A673 (cell line): ENCODE results near the gene CORO7. TPM values are rescaled to one million over a fixed set of nuclear protein-coding genes. Genes with fewer than 3 reads are reported as not detected.
A peak's percentile ranks its signal among the peaks of the same experiment; 100 is the strongest.

Experiments
- Bru-seq: library from RNA; stranded (reverse); fragments of 400-500 nt; gene quantifications from one replicate; lab custom pipeline; 2021; lab: Mats Ljungman, UMichigan
- BruChase-seq, 2 experiments: library from RNA; stranded (reverse); fragments of 400-500 nt; gene quantifications; one replicate each; lab custom pipeline; 2021; lab: Mats Ljungman, UMichigan
- BruUV-seq: library from RNA; stranded (reverse); fragments of 400-500 nt; replicated peaks from 2 replicates; lab custom pipeline; 2021; lab: Mats Ljungman, UMichigan
- CTCF ChIA-PET: fragments of 300-600 bp; sonication (Branson Sonifier 250); formaldehyde crosslinking; loops from one replicate; lab custom pipeline; 2022; ENCODE audit warnings: antibody characterized with exemption; lab: Charles Lee
- POLR2A ChIA-PET: fragments of 300-600 bp; sonication (Branson Sonifier 250); formaldehyde crosslinking; loops from one replicate; lab custom pipeline; 2022; ENCODE audit warnings: antibody characterized with exemption; ENCODE audit not compliant: low non-redundant PET; lab: Charles Lee
- DNase-seq: peaks from one replicate; pipeline ENCODE4 v3.0.0-alpha.2; 2015; ENCODE audit warnings: low spot score
- H3K27ac ChIP-seq: fragments of 200-600 bp; sonication (generic); 2 replicates; pipeline ENCODE4 v1.5.1; 2016; ENCODE audit warnings: mixed run types, low read depth, mild to moderate bottlenecking, mixed read lengths, antibody characterized with exemption, low read length; ENCODE audit not compliant: poor library complexity, severe bottlenecking
- H3K27me3 ChIP-seq: fragments of 200-600 bp; sonication (generic); replicated peaks from 2 replicates; pipeline ENCODE4 v1.6.1; 2017; ENCODE audit warnings: mixed run types, low read depth, mild to moderate bottlenecking, mixed read lengths, antibody characterized with exemption, low read length; ENCODE audit not compliant: insufficient read depth, poor library complexity
- H3K36me3 ChIP-seq: fragments of 200-600 bp; sonication (generic); 2 replicates; pipeline ENCODE4 v1.6.1; 2016; ENCODE audit warnings: mixed run types, mild to moderate bottlenecking, mixed read lengths, antibody characterized with exemption, low read length; ENCODE audit not compliant: insufficient read depth, poor library complexity, severe bottlenecking
- H3K4me1 ChIP-seq: fragments of 200-600 bp; sonication (generic); 2 replicates; pipeline ENCODE4 v1.6.1; 2017; ENCODE audit warnings: mixed run types, mild to moderate bottlenecking, mixed read lengths, antibody characterized with exemption, low read length; ENCODE audit not compliant: insufficient read depth, poor library complexity, severe bottlenecking
- H3K4me3 ChIP-seq: fragments of 200-600 bp; sonication (generic); 2 replicates; pipeline ENCODE4 v1.5.1; 2016; ENCODE audit warnings: low read depth, mixed run types, mild to moderate bottlenecking, mixed read lengths, low read length; ENCODE audit not compliant: poor library complexity, severe bottlenecking
- H3K9me3 ChIP-seq: fragments of 200-600 bp; sonication (generic); 2 replicates; pipeline ENCODE4 v1.6.1; 2016; ENCODE audit warnings: mixed run types, low read depth, mild to moderate bottlenecking, mixed read lengths, antibody characterized with exemption, low read length; ENCODE audit not compliant: poor library complexity, severe bottlenecking
- EZH2 ChIP-seq: fragments of 200-600 bp; sonication (generic); IDR thresholded peaks from 2 replicates; pipeline ENCODE4 v1.6.1; 2017; ENCODE audit warnings: borderline replicate concordance, low read depth, mild to moderate bottlenecking, mixed read lengths, antibody characterized with exemption, low read length; ENCODE audit not compliant: poor library complexity, severe bottlenecking
- intact Hi-C: fragments of 100-400 bp; cut with micrococcal nuclease; formaldehyde crosslinking; loops from one replicate; pipeline ENCODE4 v1.10.0; 2022; ENCODE audit not compliant: unreplicated experiment
- long read RNA-seq: library from polyadenylated mRNA; stranded (forward); transcript quantifications from one replicate; pipeline ENCODE4 v2.0.0, GENCODE V29; 2022
- total RNA-seq: library from RNA; stranded (reverse); gene quantifications from 2 replicates; pipeline ENCODE4 v1.2.3, GENCODE V29; 2021
- TF ChIP-seq, protein P1 (sequence below): fragments of 300-800, 200-600 bp; sonication (generic); conservative IDR thresholded peaks from 2 replicates; pipeline ENCODE4 v1.5.1; 2017; ENCODE audit warnings: low read depth, mild to moderate bottlenecking, antibody characterized with exemption, low read length, moderate library complexity, mixed read lengths

Gene CORO7
- 24.4 and 31.2 TPM in 2 replicates for total RNA-seq
- percentile 28 among the genes with signal in this experiment for Bru-seq, nascent RNA
- percentile 55 among the genes with signal in this experiment for BruChase-seq, experiment 1, labeled RNA remaining after a 2-hour chase
- percentile 59 among the genes with signal in this experiment for BruChase-seq, experiment 2, labeled RNA remaining after a 6-hour chase
- long read RNA-seq, transcript CORO7-201 (28 exons, 3,540 nt) = major isoform, 31 of 64 reads
- long read RNA-seq, partial matches to known transcripts = 19 of 64 reads
- long read RNA-seq, other reads (novel, unspliced or antisense) = 13 of 64 reads

DNA sequence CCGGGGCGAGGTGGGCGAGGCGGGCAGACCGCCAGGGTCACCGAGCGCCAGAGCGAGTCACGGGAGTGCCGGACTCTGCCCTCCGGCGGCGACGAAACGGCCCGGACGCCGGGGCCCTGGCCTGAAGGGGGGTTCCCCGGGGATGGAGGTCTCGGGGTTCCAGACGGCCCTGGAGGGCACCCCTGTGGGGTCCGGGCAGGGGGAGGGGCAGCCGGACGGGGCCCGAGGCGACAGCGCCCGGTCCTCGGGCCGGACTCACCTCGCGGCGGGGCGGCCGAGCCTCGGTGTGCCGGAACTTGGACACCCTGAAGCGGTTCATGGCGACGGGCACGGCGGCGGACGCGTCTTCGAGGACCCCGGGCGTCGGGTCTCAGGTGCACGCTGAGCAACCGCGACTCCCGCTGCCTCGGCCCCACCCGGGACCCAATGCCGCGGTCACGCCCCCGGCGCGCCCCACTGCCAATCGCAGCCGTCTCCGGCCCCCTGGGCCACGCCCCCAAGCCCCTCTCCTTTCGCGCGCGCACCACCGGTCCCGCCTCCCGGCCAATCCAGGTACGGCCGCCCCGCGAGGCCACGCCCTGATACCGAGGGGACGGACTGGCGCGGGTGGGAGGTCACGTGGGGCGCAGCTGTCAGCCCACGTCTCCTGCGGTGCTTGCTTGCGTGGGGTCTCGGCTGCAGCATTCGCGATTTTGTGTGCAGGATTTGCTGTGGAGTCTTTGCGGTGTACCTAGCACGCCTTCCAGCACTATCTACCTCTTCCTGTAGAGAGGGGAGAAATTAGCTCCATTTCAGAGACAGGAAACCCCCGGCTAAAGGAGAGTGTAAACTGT, at the start of gene CORO7:
CORO7 (minus strand) TSS at position 397 of the 833 bp plus-strand sequence; CDS start at position 319, 78 bp downstream.
- peak; percentile 96 for DNase-seq
- Histone ChIP-seq H3K9me3 (no peaks in the 10 kb centered on the region), H3K36me3 (no peaks in the 10 kb centered on the region), H3K27ac (peak within 1 kb of the TSS; percentile 72), H3K4me1 (peaks cover 5% of the 10 kb centered on the region), H3K4me3 (peak within 1 kb of the TSS; percentile 88), H3K27me3 (no peaks in the 10 kb centered on the region)
- TF ChIP-seq EZH2 = no peak
- TF ChIP-seq, protein P1, sequence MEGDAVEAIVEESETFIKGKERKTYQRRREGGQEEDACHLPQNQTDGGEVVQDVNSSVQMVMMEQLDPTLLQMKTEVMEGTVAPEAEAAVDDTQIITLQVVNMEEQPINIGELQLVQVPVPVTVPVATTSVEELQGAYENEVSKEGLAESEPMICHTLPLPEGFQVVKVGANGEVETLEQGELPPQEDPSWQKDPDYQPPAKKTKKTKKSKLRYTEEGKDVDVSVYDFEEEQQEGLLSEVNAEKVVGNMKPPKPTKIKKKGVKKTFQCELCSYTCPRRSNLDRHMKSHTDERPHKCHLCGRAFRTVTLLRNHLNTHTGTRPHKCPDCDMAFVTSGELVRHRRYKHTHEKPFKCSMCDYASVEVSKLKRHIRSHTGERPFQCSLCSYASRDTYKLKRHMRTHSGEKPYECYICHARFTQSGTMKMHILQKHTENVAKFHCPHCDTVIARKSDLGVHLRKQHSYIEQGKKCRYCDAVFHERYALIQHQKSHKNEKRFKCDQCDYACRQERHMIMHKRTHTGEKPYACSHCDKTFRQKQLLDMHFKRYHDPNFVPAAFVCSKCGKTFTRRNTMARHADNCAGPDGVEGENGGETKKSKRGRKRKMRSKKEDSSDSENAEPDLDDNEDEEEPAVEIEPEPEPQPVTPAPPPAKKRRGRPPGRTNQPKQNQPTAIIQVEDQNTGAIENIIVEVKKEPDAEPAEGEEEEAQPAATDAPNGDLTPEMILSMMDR = no peak
- intact Hi-C loops = no loop called here
- CTCF ChIA-PET = interaction anchor here (0.6 kb wide), 2 partner anchors 14 to 64 kb away, joined by 4 to 6 read pairs; no protein-coding TSS in a partner anchor
- POLR2A ChIA-PET = no interaction called here
- BruUV-seq = no TSS peak

DNA sequence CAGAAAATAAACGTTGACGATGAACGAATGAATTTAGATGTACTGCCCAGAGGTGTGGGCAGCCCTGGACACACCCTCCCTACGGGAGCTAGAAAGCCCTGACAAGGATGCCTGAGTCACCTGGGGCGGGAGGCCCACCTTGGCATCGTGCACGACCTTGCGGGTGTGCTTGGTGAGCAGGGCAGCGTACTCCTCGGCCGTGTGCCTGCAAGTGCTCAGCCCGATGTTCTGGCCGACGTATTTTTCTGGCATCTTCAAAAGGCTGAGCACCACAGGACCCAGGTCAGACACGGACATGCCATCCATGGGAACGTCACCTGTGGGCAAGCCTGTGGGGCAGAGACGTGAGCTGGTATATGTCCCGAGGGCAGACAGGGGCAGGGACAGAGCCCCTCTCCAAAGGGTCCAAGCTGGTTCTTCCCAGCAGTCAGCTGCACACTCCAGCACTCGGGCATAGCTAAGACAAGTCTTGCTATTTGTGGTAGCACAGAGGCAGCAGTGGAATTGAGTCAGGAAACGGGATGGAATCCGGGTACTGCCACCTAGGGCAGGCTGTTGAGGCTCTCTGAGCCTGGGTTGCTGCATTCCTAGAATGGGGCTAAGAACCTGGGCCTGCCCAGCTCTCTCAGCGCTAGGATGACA, 47.2 kb upstream of the CORO7 start:
- H3K27me3 ChIP-seq = no peaks in the 10 kb centered on the region
- no peaks in the 10 kb centered on the region for H3K4me1 ChIP-seq
- ChIA-PET POLR2A (interaction anchor here (0.6 kb wide), 1 partner anchor 12 kb away, joined by 18 read pairs; no protein-coding TSS in a partner anchor), CTCF (no interaction called here)
- H3K27ac ChIP-seq = no peak overlapping the region
- no TSS peak for BruUV-seq
- no peaks in the 10 kb centered on the region for H3K9me3 ChIP-seq
- no peak for TF ChIP-seq EZH2
- TF ChIP-seq, protein P1 = no peak
- H3K36me3 ChIP-seq = peaks cover 58% of the 10 kb centered on the region
- H3K4me3 ChIP-seq = no peak overlapping the region
- no peak for DNase-seq
- intact Hi-C loops = no loop called here

DNA sequence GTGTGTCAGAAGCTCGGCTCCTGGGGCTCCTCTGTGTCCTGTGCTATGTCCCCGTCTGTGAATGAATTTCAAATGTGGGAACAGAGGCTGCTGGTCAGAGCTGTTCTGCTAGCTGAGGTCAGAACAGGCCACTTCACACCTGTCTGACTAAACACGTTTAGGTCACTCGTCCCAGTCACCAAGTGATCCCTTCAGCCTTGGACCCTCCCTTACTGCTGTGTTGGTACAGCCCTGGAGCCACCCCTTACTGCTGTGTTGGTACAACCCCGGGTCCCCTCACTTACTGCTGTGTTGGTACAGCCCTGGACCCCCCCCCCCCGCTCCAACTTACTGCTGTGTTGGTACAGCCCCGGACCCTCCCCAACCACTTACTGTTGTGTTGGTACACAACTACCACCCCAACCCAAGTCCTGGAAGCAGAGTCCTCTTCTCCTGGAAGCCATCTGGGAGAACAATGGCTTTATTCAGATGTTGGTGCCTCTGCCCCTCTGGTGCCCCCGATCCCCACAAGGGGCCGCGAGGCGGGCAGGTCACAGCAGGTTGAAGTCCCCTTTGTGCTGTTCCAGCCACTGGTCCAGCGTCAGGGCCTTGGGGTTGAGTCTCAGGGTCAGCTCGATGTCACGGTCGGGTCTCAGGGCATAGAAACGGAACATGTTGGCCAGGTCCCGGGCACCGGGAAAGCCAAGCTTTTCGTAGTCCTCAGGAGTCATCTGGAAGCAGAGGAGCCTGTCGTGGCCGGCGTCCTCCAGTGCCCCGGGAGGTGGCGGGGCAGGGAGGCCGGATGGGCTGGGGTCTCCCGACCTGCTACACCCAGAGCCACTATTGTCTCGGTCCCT, 45.1 kb upstream of the CORO7 start:
- CTCF ChIA-PET = no interaction called here
- TF ChIP-seq, protein P1 = no peak
- no peak for TF ChIP-seq EZH2
- Histone ChIP-seq H3K36me3 (peaks cover 57% of the 10 kb centered on the region), H3K4me1 (no peaks in the 10 kb centered on the region), H3K4me3 (no peak overlapping the region), H3K27ac (peak overlapping the region; percentile 59), H3K27me3 (no peaks in the 10 kb centered on the region), H3K9me3 (no peaks in the 10 kb centered on the region)
- DNase-seq = peak; percentile 37
- intact Hi-C loops = no loop called here
- BruUV-seq = no TSS peak
- POLR2A ChIA-PET = no interaction called here
